Activated CD8-positive, alpha-beta memory T cell treated with anti-CD3 and anti-CD28 coated beads, Interleukin-2, amount 10 ng/mL, durations not matched to agents 7 days and 5 days (primary cell): Measurements from ENCODE around the gene PADI2. TPM values are rescaled to one million over a fixed set of nuclear protein-coding genes. Genes with fewer than 3 reads are reported as not detected.

Experiments used
- ATAC-seq: fragments of 150-1000 bp; cut with Tn5 transposase; one replicate; pipeline ENCODE4 v1.10.0; 2021; ENCODE audit warnings: moderate library complexity
- CTCF ChIA-PET: fragments of 350-600 bp; sonication (Branson Sonifier 250); formaldehyde crosslinking; loops from one replicate; lab custom pipeline; 2021; ENCODE audit warnings: antibody characterized with exemption; lab: Charles Lee
- DNase-seq: peaks from one replicate; pipeline ENCODE4 v3.0.0-alpha.2; 2020
- H3K27ac Mint-ChIP-seq: one replicate; pipeline ENCODE4 v1.8.0; 2021; ENCODE audit warnings: mild to moderate bottlenecking, mixed read lengths
- H3K27me3 Mint-ChIP-seq: one replicate; pipeline ENCODE4 v1.8.0; 2021; ENCODE audit warnings: mixed read lengths
- H3K36me3 Mint-ChIP-seq: one replicate; pipeline ENCODE4 v1.8.0; 2021; ENCODE audit warnings: mild to moderate bottlenecking, mixed read lengths
- H3K4me1 Mint-ChIP-seq: one replicate; pipeline ENCODE4 v1.8.0; 2021; ENCODE audit warnings: mixed read lengths
- H3K4me3 Mint-ChIP-seq: one replicate; pipeline ENCODE4 v1.8.0; 2021; ENCODE audit warnings: mild to moderate bottlenecking, moderate library complexity, mixed read lengths
- H3K9me3 Mint-ChIP-seq: one replicate; pipeline ENCODE4 v1.8.0; 2022; ENCODE audit warnings: low read depth, mixed read lengths
- total RNA-seq, 2 experiments: library from RNA; stranded (reverse); gene quantifications; one replicate each; pipeline ENCODE4 v1.2.3, GENCODE V29; 2021

PADI2 gene
- total RNA-seq, 2 experiments from 2014 or later: 0.09 to 0.23 TPM

- DNase-seq: no peak
- ATAC-seq: no peak
- Mint-ChIP-seq H3K4me3 (no peak overlapping the region), H3K27me3 (no peaks in the 10 kb centered on the region), H3K27ac (no peak overlapping the region), H3K4me1 (peaks cover 2% of the 10 kb centered on the region), H3K9me3 (no peaks in the 10 kb centered on the region), H3K36me3 (no peaks in the 10 kb centered on the region)
- CTCF ChIA-PET: no interaction called here
Observed at GRCh38 chr1:17080085-17080759, 39.0 kb downstream of the PADI2 start.

- Mint-ChIP-seq H3K27ac (no peak overlapping the region), H3K4me1 (peaks cover 4% of the 10 kb centered on the region), H3K36me3 (no peaks in the 10 kb centered on the region), H3K4me3 (no peak overlapping the region), H3K27me3 (no peaks in the 10 kb centered on the region), H3K9me3 (no peaks in the 10 kb centered on the region)
- DNase-seq: no peak
- CTCF ChIA-PET: no interaction called here
- ATAC-seq: no peak
Observed at GRCh38 chr1:17078991-17079868, 40.0 kb downstream of the PADI2 start.

GRCh38 chr1:17075470-17076255 is 43.6 kb downstream of the PADI2 start:
- Mint-ChIP-seq H3K27ac (no peak overlapping the region), H3K36me3 (no peaks in the 10 kb centered on the region), H3K9me3 (no peaks in the 10 kb centered on the region), H3K4me1 (peaks cover 4% of the 10 kb centered on the region), H3K27me3 (peaks cover 3% of the 10 kb centered on the region), H3K4me3 (no peak overlapping the region)
- peak; percentile 70 for ATAC-seq
- DNase-seq: peak; percentile 62
- CTCF ChIA-PET: interaction anchor here (0.6 to 2.0 kb wide), 14 partner anchors 9 to 162 kb away, joined by 3 to 9 read pairs (median 4); no protein-coding TSS in a partner anchor

GRCh38 chr1:17071794-17072193 is 47.5 kb downstream of the PADI2 start:
- H3K27me3 Mint-ChIP-seq: peaks cover 3% of the 10 kb centered on the region
- H3K4me3 Mint-ChIP-seq: no peak overlapping the region
- no peak for ATAC-seq
- H3K36me3 Mint-ChIP-seq: no peaks in the 10 kb centered on the region
- H3K27ac Mint-ChIP-seq: no peak overlapping the region
- DNase-seq: no peak
- peaks cover 2% of the 10 kb centered on the region for H3K4me1 Mint-ChIP-seq
- no peaks in the 10 kb centered on the region for H3K9me3 Mint-ChIP-seq
- CTCF ChIA-PET: interaction anchor here (1.3 kb wide), 1 partner anchor 12 kb away, joined by 4 read pairs; no protein-coding TSS in a partner anchor

- DNase-seq (no peak), ATAC-seq (no peak)
- Mint-ChIP-seq H3K4me1 (peaks cover 2% of the 10 kb centered on the region), H3K9me3 (no peaks in the 10 kb centered on the region), H3K36me3 (no peaks in the 10 kb centered on the region), H3K27me3 (peaks cover 3% of the 10 kb centered on the region), H3K27ac (no peak overlapping the region), H3K4me3 (no peak overlapping the region)
- CTCF ChIA-PET: no interaction called here
Observed at GRCh38 chr1:17070163-17070525, 49.1 kb downstream of the PADI2 start.

- ATAC-seq (no peak), DNase-seq (no peak)
- Mint-ChIP-seq H3K4me3 (no peak overlapping the region), H3K9me3 (no peaks in the 10 kb centered on the region), H3K36me3 (no peaks in the 10 kb centered on the region), H3K4me1 (no peaks in the 10 kb centered on the region), H3K27me3 (peaks cover 3% of the 10 kb centered on the region), H3K27ac (no peak overlapping the region)
- CTCF ChIA-PET: no interaction called here
Observed at GRCh38 chr1:17069452-17070162, 49.6 kb downstream of the PADI2 start.

GRCh38 chr1:17068789-17069188 is 50.5 kb downstream of the PADI2 start:
- Mint-ChIP-seq H3K36me3 (peaks cover 3% of the 10 kb centered on the region), H3K27ac (no peak overlapping the region), H3K4me1 (no peaks in the 10 kb centered on the region), H3K27me3 (peaks cover 3% of the 10 kb centered on the region), H3K4me3 (no peak overlapping the region), H3K9me3 (no peaks in the 10 kb centered on the region)
- no peak for DNase-seq
- no peak for ATAC-seq
- CTCF ChIA-PET: no interaction called here

GRCh38 chr1:17067465-17068240 is 51.6 kb downstream of the PADI2 start:
- DNase-seq: no peak
- CTCF ChIA-PET: no interaction called here
- Mint-ChIP-seq H3K27me3 (no peaks in the 10 kb centered on the region), H3K4me3 (no peak overlapping the region), H3K4me1 (peaks cover 10% of the 10 kb centered on the region), H3K27ac (no peak overlapping the region), H3K36me3 (peaks cover 3% of the 10 kb centered on the region), H3K9me3 (no peaks in the 10 kb centered on the region)
- no peak for ATAC-seq

GRCh38 chr1:17067069-17067426 is 52.2 kb downstream of the PADI2 start:
- no peaks in the 10 kb centered on the region for H3K9me3 Mint-ChIP-seq
- DNase-seq (no peak), ATAC-seq (no peak)
- peaks cover 1% of the 10 kb centered on the region for H3K27me3 Mint-ChIP-seq
- no peak overlapping the region for H3K4me3 Mint-ChIP-seq
- no peak overlapping the region for H3K27ac Mint-ChIP-seq
- CTCF ChIA-PET: interaction anchor here (1.0 kb wide), 1 partner anchor 410 kb away, joined by 3 read pairs; no protein-coding TSS in a partner anchor
- peaks cover 14% of the 10 kb centered on the region for H3K4me1 Mint-ChIP-seq
- H3K36me3 Mint-ChIP-seq: peaks cover 3% of the 10 kb centered on the region

- CTCF ChIA-PET: interaction anchor here (0.7 to 1.2 kb wide), 5 partner anchors 9 to 1844 kb away, joined by 3 read pairs; no protein-coding TSS in a partner anchor
Observed at GRCh38 chr1:17066361-17067068, 52.7 kb downstream of the PADI2 start.

GRCh38 chr1:17065666-17066065 is 53.6 kb downstream of the PADI2 start:
- Mint-ChIP-seq H3K27me3 (peaks cover 7% of the 10 kb centered on the region), H3K4me1 (peaks cover 14% of the 10 kb centered on the region), H3K4me3 (no peak overlapping the region), H3K27ac (no peak overlapping the region), H3K9me3 (no peaks in the 10 kb centered on the region), H3K36me3 (peaks cover 3% of the 10 kb centered on the region)
- DNase-seq: no peak
- ATAC-seq: no peak
- CTCF ChIA-PET: interaction anchor here (0.6 to 1.2 kb wide), 4 partner anchors 9 to 112 kb away, joined by 3 to 4 read pairs (median 3); no protein-coding TSS in a partner anchor

More at GRCh38 chr1:17066361-17067068, 52.7 kb downstream of the PADI2 start:
- Mint-ChIP-seq H3K4me3 (no peak overlapping the region), H3K36me3 (peaks cover 3% of the 10 kb centered on the region), H3K27ac (no peak overlapping the region), H3K4me1 (peaks cover 14% of the 10 kb centered on the region), H3K27me3 (peaks cover 6% of the 10 kb centered on the region), H3K9me3 (no peaks in the 10 kb centered on the region)
- ATAC-seq (no peak), DNase-seq (no peak)
